GM21723 (cell line): Measurements from ENCODE around the gene SYNRG.

Experiments used
- ATAC-seq: cut with Tn5 transposase; IDR thresholded peaks from one replicate; pipeline ENCODE4 v1.9.1; 2021; ENCODE audit warnings: mild to moderate bottlenecking, moderate library complexity; ENCODE audit not compliant: unreplicated experiment

SYNRG gene

GRCh38 chr17:37604556-37604955 lies 4.7 kb downstream of the SYNRG start:
- ATAC-seq = no peak

GRCh38 chr17:37598145-37598544 lies 11.1 kb downstream of the SYNRG start:
- ATAC-seq = no peak

- no peak for ATAC-seq
These were observed 16.9 kb downstream of the SYNRG start for GRCh38 chr17:37592291-37592690.

GRCh38 chr17:37585066-37585465 lies 24.2 kb downstream of the SYNRG start:
- no peak for ATAC-seq

- ATAC-seq = no peak
These were observed 32.9 kb downstream of the SYNRG start for GRCh38 chr17:37576281-37576680.

GRCh38 chr17:37574427-37574826 lies 34.8 kb downstream of the SYNRG start:
- ATAC-seq = no peak

- ATAC-seq = no peak
These were observed 37.5 kb downstream of the SYNRG start for GRCh38 chr17:37571674-37572073.

- ATAC-seq = no peak
These were observed 38.6 kb downstream of the SYNRG start for GRCh38 chr17:37570527-37571093.

- no peak for ATAC-seq
These were observed 40.7 kb downstream of the SYNRG start for GRCh38 chr17:37568350-37569053.

GRCh38 chr17:37567538-37567937 lies 41.7 kb downstream of the SYNRG start:
- no peak for ATAC-seq

GRCh38 chr17:37567137-37567536 lies 42.1 kb downstream of the SYNRG start:
- no peak for ATAC-seq

GRCh38 chr17:37564252-37564651 lies 45.0 kb downstream of the SYNRG start:
- no peak for ATAC-seq

- ATAC-seq = no peak
These were observed 47.0 kb downstream of the SYNRG start for GRCh38 chr17:37562016-37562745.

GRCh38 chr17:37558299-37558698 lies 50.9 kb downstream of the SYNRG start:
- ATAC-seq = no peak

- no peak for ATAC-seq
These were observed 51.7 kb downstream of the SYNRG start for GRCh38 chr17:37557482-37557881.

- no peak for ATAC-seq
These were observed 53.8 kb downstream of the SYNRG start for GRCh38 chr17:37555386-37555785.

GRCh38 chr17:37553401-37553966 lies 55.7 kb downstream of the SYNRG start:
- no peak for ATAC-seq

GRCh38 chr17:37551788-37552187 lies 57.4 kb downstream of the SYNRG start:
- no peak for ATAC-seq

GRCh38 chr17:37547986-37548385 lies 61.2 kb downstream of the SYNRG start:
- no peak for ATAC-seq

- no peak for ATAC-seq
These were observed 62.9 kb downstream of the SYNRG start for GRCh38 chr17:37546302-37546701.

GRCh38 chr17:37545486-37545885 lies 63.7 kb downstream of the SYNRG start:
- no peak for ATAC-seq

- ATAC-seq = no peak
These were observed 65.6 kb downstream of the SYNRG start for GRCh38 chr17:37543637-37544052.
